OCI-LY7 (cell line): Measurements from ENCODE around the gene SRL. TPM values are rescaled to one million over a fixed set of nuclear protein-coding genes. Genes with fewer than 3 reads are reported as not detected.

Experiments used
- BruUV-seq: library from RNA; stranded (reverse); fragments of 400-500 nt; replicated peaks from 2 replicates; lab custom pipeline; 2021; lab: Mats Ljungman, UMichigan
- CTCF ChIA-PET: fragments of 300-600 bp; sonication (Branson Sonifier 250); formaldehyde crosslinking; loops from one replicate; lab custom pipeline; 2022; ENCODE audit warnings: antibody characterized with exemption; ENCODE audit not compliant: unreplicated experiment; lab: Charles Lee
- POLR2A ChIA-PET: fragments of 300-600 bp; sonication (Branson Sonifier 250); formaldehyde crosslinking; loops from one replicate; lab custom pipeline; 2022; ENCODE audit warnings: antibody characterized with exemption; lab: Charles Lee
- DNase-seq: peaks from one replicate; pipeline ENCODE4 v3.0.0-alpha.2; 2015; ENCODE audit warnings: low spot score
- H2AFZ ChIP-seq: fragments of 200-600 bp; sonication (generic), shearing (Covaris generic); 2 replicates; pipeline ENCODE4 v1.6.1; 2014; ENCODE audit warnings: mild to moderate bottlenecking, antibody characterized with exemption, low read length, moderate library complexity
- H3K27ac ChIP-seq: fragments of 200-600 bp; sonication (generic); 2 replicates; pipeline ENCODE4 v1.5.1; 2014; ENCODE audit warnings: mixed run types, low read depth, mild to moderate bottlenecking, moderate library complexity, low read length, inconsistent platforms; ENCODE audit not compliant: poor library complexity, severe bottlenecking
- H3K36me3 ChIP-seq: fragments of 200-600 bp; sonication (generic); 2 replicates; pipeline ENCODE4 v1.6.1; 2014; ENCODE audit warnings: mild to moderate bottlenecking, antibody characterized with exemption, low read length, moderate library complexity, mixed read lengths; ENCODE audit not compliant: insufficient read depth
- H3K4me1 ChIP-seq: fragments of 200-600 bp; sonication (generic); 2 replicates; pipeline ENCODE4 v1.5.1; 2014; ENCODE audit warnings: mild to moderate bottlenecking, low read length; ENCODE audit not compliant: insufficient read depth, poor library complexity, severe bottlenecking
- H3K4me2 ChIP-seq: fragments of 200-600 bp; sonication (generic); 2 replicates; pipeline ENCODE4 v1.6.1; 2014; ENCODE audit warnings: mild to moderate bottlenecking, low read length
- H3K4me3 ChIP-seq: fragments of 200-600 bp; sonication (generic); 2 replicates; pipeline ENCODE4 v1.5.1; 2014; ENCODE audit warnings: mild to moderate bottlenecking, low read depth, low read length; ENCODE audit not compliant: poor library complexity, severe bottlenecking
- H3K79me2 ChIP-seq: fragments of 200-600 bp; sonication (generic); 2 replicates; pipeline ENCODE4 v1.6.1; 2016; ENCODE audit warnings: low read depth, mild to moderate bottlenecking, low read length, moderate library complexity, mixed read lengths; ENCODE audit not compliant: insufficient read depth
- H3K9me2 ChIP-seq: fragments of 200-600 bp; sonication (generic); 2 replicates; pipeline ENCODE4 v1.6.1; 2016; ENCODE audit warnings: mild to moderate bottlenecking, low read length, mixed read lengths; ENCODE audit not compliant: insufficient read depth
- H3K9me3 ChIP-seq: fragments of 200-600 bp; sonication (generic); 2 replicates; pipeline ENCODE4 v1.6.1; 2014; ENCODE audit warnings: mild to moderate bottlenecking, mixed run types, low read length, mixed read lengths
- H4K20me1 ChIP-seq: fragments of 200-600 bp; sonication (generic); 2 replicates; pipeline ENCODE4 v1.6.1; 2014; ENCODE audit warnings: mild to moderate bottlenecking, antibody characterized with exemption, low read length, moderate library complexity, mixed read lengths; ENCODE audit not compliant: insufficient read depth
- EZH2phosphoT487 ChIP-seq: fragments of 200-600 bp; sonication (generic); IDR thresholded peaks from 2 replicates; pipeline ENCODE4 v1.6.1; 2018; ENCODE audit warnings: low read depth, borderline replicate concordance, mild to moderate bottlenecking, mixed run types, antibody characterized with exemption, low read length, moderate library complexity, mixed read lengths
- intact Hi-C: fragments of 100-400 bp; cut with micrococcal nuclease; formaldehyde crosslinking; loops from one replicate; pipeline ENCODE4 v1.10.0; 2022; ENCODE audit not compliant: unreplicated experiment
- total RNA-seq, 2 experiments: library from RNA; depleted of rRNA in 1 of 2; stranded (reverse); fragments of >200 nt in 1 of 2; shearing (Covaris generic) in 1 of 2; gene quantifications; 2 replicates each; pipeline ENCODE4 v1.2.3, GENCODE V29; 2014 to 2022
- TF ChIP-seq, protein P1 (sequence below): fragments of 200-600 bp; sonication (generic); conservative IDR thresholded peaks from 2 replicates; pipeline ENCODE4 v1.5.1; 2014; ENCODE audit warnings: mild to moderate bottlenecking, antibody characterized with exemption, low read length, moderate library complexity, mixed read lengths

Gene SRL
- total RNA-seq, 2 experiments from 2014 or later, result not detected

DNA sequence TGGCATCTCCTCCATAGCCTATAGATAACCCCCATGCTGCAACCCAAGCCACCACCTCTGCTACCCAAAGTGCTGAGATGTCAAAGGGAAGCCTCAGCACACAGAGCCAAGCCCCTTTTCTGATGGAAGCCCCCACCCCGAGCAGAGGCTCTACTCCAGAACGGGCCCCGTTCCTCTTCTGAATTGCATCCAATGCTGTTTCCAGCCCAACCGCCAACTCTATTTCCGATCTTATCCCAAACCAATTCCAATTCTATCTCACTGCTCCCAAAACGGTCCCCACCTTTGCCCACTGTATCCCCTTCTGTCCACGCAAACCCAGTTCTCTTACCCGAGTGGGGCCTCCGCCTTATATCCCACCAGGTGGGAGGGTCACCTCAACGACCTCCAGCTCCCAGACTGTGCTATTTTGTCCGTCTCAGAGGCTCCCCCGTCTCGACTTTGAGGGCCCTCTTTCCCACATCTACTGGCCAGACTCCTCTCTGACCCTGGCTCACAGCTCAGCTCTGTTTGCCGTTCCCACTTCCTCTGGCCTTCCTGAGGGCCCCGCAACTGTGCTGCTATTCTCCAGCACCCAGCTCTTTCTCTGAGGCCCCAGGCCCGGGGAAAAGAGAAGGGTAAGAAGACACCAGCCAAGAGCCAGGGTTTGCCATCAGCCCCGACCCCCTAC is 487 bp downstream of the SRL start:
- POLR2A ChIA-PET, result no interaction called here
- TF ChIP-seq EZH2phosphoT487, result no peak
- TF ChIP-seq, protein P1, sequence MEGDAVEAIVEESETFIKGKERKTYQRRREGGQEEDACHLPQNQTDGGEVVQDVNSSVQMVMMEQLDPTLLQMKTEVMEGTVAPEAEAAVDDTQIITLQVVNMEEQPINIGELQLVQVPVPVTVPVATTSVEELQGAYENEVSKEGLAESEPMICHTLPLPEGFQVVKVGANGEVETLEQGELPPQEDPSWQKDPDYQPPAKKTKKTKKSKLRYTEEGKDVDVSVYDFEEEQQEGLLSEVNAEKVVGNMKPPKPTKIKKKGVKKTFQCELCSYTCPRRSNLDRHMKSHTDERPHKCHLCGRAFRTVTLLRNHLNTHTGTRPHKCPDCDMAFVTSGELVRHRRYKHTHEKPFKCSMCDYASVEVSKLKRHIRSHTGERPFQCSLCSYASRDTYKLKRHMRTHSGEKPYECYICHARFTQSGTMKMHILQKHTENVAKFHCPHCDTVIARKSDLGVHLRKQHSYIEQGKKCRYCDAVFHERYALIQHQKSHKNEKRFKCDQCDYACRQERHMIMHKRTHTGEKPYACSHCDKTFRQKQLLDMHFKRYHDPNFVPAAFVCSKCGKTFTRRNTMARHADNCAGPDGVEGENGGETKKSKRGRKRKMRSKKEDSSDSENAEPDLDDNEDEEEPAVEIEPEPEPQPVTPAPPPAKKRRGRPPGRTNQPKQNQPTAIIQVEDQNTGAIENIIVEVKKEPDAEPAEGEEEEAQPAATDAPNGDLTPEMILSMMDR, result no peak
- H3K36me3 ChIP-seq, result no peaks in the 10 kb centered on the region
- no TSS peak for BruUV-seq
- CTCF ChIA-PET, result no interaction called here
- H3K27ac ChIP-seq, result no peak overlapping the region
- H4K20me1 ChIP-seq, result no peaks in the 10 kb centered on the region
- H3K4me3 ChIP-seq, result no peak overlapping the region
- no peak overlapping the region for H3K4me2 ChIP-seq
- no peaks in the 10 kb centered on the region for H3K9me3 ChIP-seq
- no peaks in the 10 kb centered on the region for H3K9me2 ChIP-seq
- intact Hi-C loops, result no loop called here
- H2AFZ ChIP-seq, result no peak overlapping the region
- H3K79me2 ChIP-seq, result no peaks in the 10 kb centered on the region
- no peak for DNase-seq
- no peaks in the 10 kb centered on the region for H3K4me1 ChIP-seq

DNA sequence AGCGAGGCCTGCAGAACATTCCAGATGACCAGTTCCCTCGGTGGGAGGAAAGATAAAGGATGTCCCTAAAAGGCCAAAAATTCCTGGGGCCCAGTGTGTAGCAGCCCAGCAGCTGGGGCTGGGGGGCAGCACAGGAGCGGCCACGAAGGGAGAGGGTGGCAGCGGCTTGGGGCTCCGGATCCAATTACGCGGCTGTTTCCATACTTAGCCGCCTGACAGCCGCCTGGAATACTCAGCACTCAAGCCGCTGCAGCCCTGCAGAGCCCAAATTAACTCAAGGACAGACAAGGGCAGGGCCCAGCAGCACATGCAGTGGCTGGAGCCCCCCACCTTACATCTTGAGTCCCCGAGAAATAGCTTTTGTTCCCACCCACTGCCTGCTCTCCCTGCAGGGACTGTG is 1.3 kb downstream of the SRL start:
- Histone ChIP-seq H3K4me2 (no peak overlapping the region), H3K27ac (no peak overlapping the region), H3K36me3 (no peaks in the 10 kb centered on the region), H3K4me1 (no peaks in the 10 kb centered on the region), H4K20me1 (no peaks in the 10 kb centered on the region), H3K4me3 (no peak overlapping the region), H2AFZ (no peak overlapping the region), H3K79me2 (no peaks in the 10 kb centered on the region), H3K9me2 (no peaks in the 10 kb centered on the region), H3K9me3 (no peaks in the 10 kb centered on the region)
- intact Hi-C loops, result no loop called here
- POLR2A ChIA-PET, result no interaction called here
- TF ChIP-seq, protein P1, result no peak
- TF ChIP-seq EZH2phosphoT487, result no peak
- no peak for DNase-seq
- BruUV-seq, result no TSS peak
- CTCF ChIA-PET, result no interaction called here

DNA sequence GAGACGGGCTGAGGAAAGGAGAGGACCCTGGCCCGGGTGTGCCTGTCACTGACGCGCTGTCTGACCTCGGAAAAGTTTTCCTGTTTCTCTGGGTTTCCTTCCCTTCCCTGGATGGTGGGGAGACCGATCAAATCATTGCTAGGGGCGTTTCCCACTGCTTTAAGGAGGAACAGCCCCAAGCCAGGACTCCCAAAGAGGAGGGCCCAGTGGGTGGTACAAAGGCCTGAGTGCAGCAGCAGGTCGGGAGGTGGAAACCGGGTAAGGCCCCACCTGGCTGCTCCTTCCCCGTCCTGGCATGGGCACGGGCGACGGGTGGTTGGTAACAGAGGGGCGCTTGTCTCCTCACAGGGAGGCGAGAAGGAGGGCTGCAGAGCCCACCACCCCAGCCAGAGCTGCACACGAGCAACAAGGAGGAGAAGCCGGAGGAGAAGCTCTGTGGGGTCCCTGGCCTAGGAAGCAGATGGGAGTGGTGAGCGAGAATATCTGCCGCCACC is 2.2 kb downstream of the SRL start:
- Histone ChIP-seq H3K4me3 (no peak overlapping the region), H3K36me3 (no peaks in the 10 kb centered on the region), H3K4me1 (no peaks in the 10 kb centered on the region), H3K4me2 (no peak overlapping the region), H4K20me1 (no peaks in the 10 kb centered on the region), H3K27ac (no peak overlapping the region), H3K79me2 (no peaks in the 10 kb centered on the region), H2AFZ (no peak overlapping the region), H3K9me2 (no peaks in the 10 kb centered on the region), H3K9me3 (no peaks in the 10 kb centered on the region)
- TF ChIP-seq, protein P1, result no peak
- no peak for TF ChIP-seq EZH2phosphoT487
- CTCF ChIA-PET, result no interaction called here
- no TSS peak for BruUV-seq
- POLR2A ChIA-PET, result no interaction called here
- no peak for DNase-seq
- intact Hi-C loops, result no loop called here
